Transverse colon (tissue), 3 donors: ENCODE measurements around the gene BMPER.

Source experiments
- EP300 ChIP-seq: sonication (generic); formaldehyde crosslinking; IDR thresholded peaks from one replicate; pipeline ENCODE4 v1.6.1; 2017; ENCODE audit warnings: antibody characterized with exemption, low read depth
- TF ChIP-seq, protein P1 (sequence below), 5 experiments: fragments of 200-600 bp in 3 of 5; fragments of 450-650 bp in 2 of 5; sonication (generic) in 3 of 5; IDR thresholded peaks; 1 replicate in 2 of 5; 2 replicates in 3 of 5; pipeline ENCODE4 v1.5.1; 2016 to 2017; ENCODE audit warnings: antibody characterized with exemption in 5 of 5, inconsistent platforms in 3 of 5, mild to moderate bottlenecking in 2 of 5, moderate library complexity in 1 of 5

DNA sequence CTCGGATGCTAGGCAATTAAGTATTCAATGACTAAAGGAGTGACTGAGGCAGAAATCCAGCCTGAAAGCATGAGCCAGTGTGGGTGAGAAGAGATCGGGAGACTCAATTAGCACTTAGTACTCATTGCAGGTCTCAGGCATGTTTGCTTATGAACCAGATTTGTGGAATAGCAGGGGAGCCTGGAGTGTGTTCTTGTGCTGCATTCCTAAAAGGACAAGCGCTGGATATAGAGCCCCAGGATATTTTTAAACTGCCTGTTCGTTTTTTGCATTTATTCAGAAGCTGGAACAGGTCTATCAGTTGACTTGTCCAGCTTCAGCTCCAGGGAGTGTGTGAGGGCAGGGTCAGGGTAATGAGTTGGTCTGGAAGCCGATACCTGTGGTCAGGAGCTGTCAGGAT is 120.3 kb downstream of the BMPER start:
- TF ChIP-seq, protein P1, sequence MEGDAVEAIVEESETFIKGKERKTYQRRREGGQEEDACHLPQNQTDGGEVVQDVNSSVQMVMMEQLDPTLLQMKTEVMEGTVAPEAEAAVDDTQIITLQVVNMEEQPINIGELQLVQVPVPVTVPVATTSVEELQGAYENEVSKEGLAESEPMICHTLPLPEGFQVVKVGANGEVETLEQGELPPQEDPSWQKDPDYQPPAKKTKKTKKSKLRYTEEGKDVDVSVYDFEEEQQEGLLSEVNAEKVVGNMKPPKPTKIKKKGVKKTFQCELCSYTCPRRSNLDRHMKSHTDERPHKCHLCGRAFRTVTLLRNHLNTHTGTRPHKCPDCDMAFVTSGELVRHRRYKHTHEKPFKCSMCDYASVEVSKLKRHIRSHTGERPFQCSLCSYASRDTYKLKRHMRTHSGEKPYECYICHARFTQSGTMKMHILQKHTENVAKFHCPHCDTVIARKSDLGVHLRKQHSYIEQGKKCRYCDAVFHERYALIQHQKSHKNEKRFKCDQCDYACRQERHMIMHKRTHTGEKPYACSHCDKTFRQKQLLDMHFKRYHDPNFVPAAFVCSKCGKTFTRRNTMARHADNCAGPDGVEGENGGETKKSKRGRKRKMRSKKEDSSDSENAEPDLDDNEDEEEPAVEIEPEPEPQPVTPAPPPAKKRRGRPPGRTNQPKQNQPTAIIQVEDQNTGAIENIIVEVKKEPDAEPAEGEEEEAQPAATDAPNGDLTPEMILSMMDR (IDR thresholded peaks at IDR 0.05) = no peak
- no peak for TF ChIP-seq EP300
